CD4-positive, CD25-positive, alpha-beta regulatory T cell (primary cell): ENCODE data around the gene RAPGEF4. TPM values are rescaled to one million over a fixed set of nuclear protein-coding genes. Genes with fewer than 3 reads are reported as not detected.

ENCODE experiments used
- ATAC-seq, 2 donors: fragments of 150-1000 bp; cut with Tn5 transposase; one replicate each; pipeline ENCODE4 v1.10.0; 2021; ENCODE audit warnings: low read depth in 2 of 2, moderate number of reproducible peaks in 2 of 2, moderate library complexity in 1 of 2
- DNase-seq, 3 donors: peaks; one replicate each; pipeline versions ENCODE4 v3.0.0 to v3.0.0-alpha.2; 2012 to 2022; ENCODE audit warnings: mixed read lengths in 1 of 3
- H3K27ac ChIP-seq: one replicate; pipeline ENCODE4 v1.7.0; 2013; ENCODE audit warnings: mild to moderate bottlenecking, low read length; ENCODE audit not compliant: insufficient read depth, poor library complexity, severe bottlenecking
- H3K27me3 ChIP-seq: one replicate; pipeline ENCODE4 v1.7.0; 2013; ENCODE audit warnings: low read length; ENCODE audit not compliant: control insufficient read depth, insufficient read depth
- H3K36me3 ChIP-seq: one replicate; pipeline ENCODE4 v1.7.0; 2013; ENCODE audit warnings: mild to moderate bottlenecking, low read length, moderate library complexity; ENCODE audit not compliant: control insufficient read depth, insufficient read depth
- H3K4me1 ChIP-seq: 2 replicates; pipeline ENCODE4 v1.7.0; 2013; ENCODE audit warnings: mild to moderate bottlenecking, low read length; ENCODE audit not compliant: insufficient read depth, control insufficient read depth, poor library complexity, severe bottlenecking
- H3K4me3 ChIP-seq: one replicate; pipeline ENCODE4 v1.7.0; 2013; ENCODE audit warnings: low read depth, mild to moderate bottlenecking, low read length, moderate library complexity
- H3K9me3 ChIP-seq, 2 experiments: 1 replicate in 1 of 2; 2 replicates in 1 of 2; pipeline ENCODE4 v1.7.0; 2013; ENCODE audit warnings: low read length in 2 of 2, mild to moderate bottlenecking in 1 of 2, moderate library complexity in 1 of 2; ENCODE audit not compliant: control insufficient read depth in 2 of 2
- H3K27ac Mint-ChIP-seq, 3 donors: one replicate each; pipeline ENCODE4 v1.8.0; 2020 to 2022; ENCODE audit warnings: mild to moderate bottlenecking in 3 of 3, mixed read lengths in 3 of 3, moderate library complexity in 2 of 3
- H3K27me3 Mint-ChIP-seq: one replicate; pipeline ENCODE4 v1.8.0; 2022; ENCODE audit warnings: mild to moderate bottlenecking, mixed read lengths
- H3K36me3 Mint-ChIP-seq: one replicate; pipeline ENCODE4 v1.8.0; 2020; ENCODE audit warnings: mixed read lengths
- H3K4me1 Mint-ChIP-seq, 4 donors: one replicate each; pipeline ENCODE4 v1.8.0; 2020 to 2022; ENCODE audit warnings: mixed read lengths in 4 of 4, mild to moderate bottlenecking in 1 of 4
- H3K4me3 Mint-ChIP-seq, 4 donors: one replicate each; pipeline ENCODE4 v1.8.0; 2020 to 2022; ENCODE audit warnings: mild to moderate bottlenecking in 4 of 4, mixed read lengths in 4 of 4, moderate library complexity in 3 of 4
- H3K9me3 Mint-ChIP-seq, 7 donors: one replicate each; pipeline ENCODE4 v1.8.0; 2020 to 2022; ENCODE audit warnings: mixed read lengths in 7 of 7, mild to moderate bottlenecking in 3 of 7, moderate library complexity in 2 of 7
- polyA plus RNA-seq, 4 donors: library from polyadenylated mRNA; unstranded; fragments of 300-500 nt; fragmentation: Illumina TruSeq; gene quantifications; one replicate each; pipeline ENCODE4 v1.2.3, GENCODE V29; 2021
- total RNA-seq: library from RNA; stranded (reverse); gene quantifications from one replicate; pipeline ENCODE4 v1.2.3, GENCODE V29; 2022

RAPGEF4 gene
- total and polyA plus RNA-seq, 5 donors from 2014 or later, result 1.4 TPM; not detected in 4

DNA sequence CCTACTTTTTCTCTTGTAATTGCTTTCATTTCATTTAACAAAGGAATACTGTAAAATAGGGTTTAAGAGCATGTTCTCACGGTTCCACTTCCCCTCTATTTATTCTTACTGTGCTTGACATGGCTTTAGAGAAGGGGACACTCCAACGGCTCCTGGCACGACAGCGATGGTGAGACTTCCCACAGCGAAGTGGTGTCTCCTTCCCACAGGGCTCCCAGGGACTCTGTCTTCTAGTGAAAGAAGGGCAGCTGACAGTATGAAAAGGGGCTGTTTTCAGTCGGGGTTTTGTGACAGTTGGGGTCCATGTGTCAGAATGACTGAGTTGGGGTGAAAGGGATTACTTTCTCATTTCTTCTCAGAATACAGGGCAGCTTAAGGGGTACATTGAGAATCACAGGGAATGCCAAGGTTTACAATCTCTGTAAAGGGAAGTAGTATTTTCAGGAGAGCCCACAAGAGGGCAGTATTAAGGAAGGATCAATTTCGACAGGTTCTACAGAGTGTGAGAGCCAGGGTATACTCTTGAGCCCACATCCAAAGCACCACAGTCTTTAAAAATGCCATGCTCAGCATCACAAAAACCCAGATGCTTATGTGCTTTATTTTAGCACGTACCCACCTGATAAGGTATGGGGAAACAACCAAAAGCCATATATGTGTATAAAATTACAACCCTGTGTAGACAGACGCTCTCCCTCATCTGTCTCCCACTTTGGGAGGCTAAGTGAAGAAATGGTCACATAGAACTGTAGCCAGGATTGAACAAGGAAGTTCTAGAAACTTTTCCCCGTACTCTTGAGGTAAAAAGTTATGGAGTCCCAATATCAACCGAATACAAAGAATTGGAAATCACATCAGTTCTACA is 31.3 kb upstream of the RAPGEF4 start:
- Mint-ChIP-seq H3K9me3 (peaks cover 0 to 2% (median 0%) of the 10 kb centered on the region in 7 donors), H3K36me3 (no peaks in the 10 kb centered on the region), H3K27me3 (peaks cover 20% of the 10 kb centered on the region), H3K27ac (no peak overlapping the region), H3K4me3 (no peak overlapping the region), H3K4me1 (peaks cover 0 to 4% (median 1%) of the 10 kb centered on the region in 4 donors)
- no peaks in the 10 kb centered on the region for H3K4me1 ChIP-seq
- no peak overlapping the region for H3K27ac ChIP-seq
- DNase-seq (peak in 1 of 3 donors; percentile 15), ATAC-seq (no peak)
- no peaks in the 10 kb centered on the region for H3K36me3 ChIP-seq
- no peak overlapping the region for H3K4me3 ChIP-seq
- no peaks in the 10 kb centered on the region for H3K27me3 ChIP-seq
- no peaks in the 10 kb centered on the region for H3K9me3 ChIP-seq

DNA sequence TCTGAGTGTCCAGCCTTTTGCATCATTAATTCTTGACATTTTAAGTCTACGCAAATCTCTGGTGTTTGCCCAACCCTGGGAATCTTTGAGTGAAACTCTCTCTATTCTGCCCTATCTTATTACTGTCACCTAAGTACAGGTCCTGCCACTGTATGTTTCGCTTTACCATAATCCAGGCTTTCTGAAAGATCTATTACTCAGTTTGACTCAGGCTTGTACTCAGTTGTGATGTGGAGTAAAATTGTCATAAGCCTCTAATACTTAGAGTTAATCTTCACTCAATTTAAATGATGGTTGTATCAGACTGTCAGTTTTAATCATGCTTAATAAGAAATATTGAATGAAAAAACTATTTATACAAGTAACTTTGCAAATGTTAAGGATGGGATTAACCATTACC is 30.3 kb upstream of the RAPGEF4 start:
- ATAC-seq (no peak), DNase-seq (no peak)
- H3K36me3 ChIP-seq, result no peaks in the 10 kb centered on the region
- H3K4me3 Mint-ChIP-seq, result no peak overlapping the region
- H3K27me3 ChIP-seq, result no peaks in the 10 kb centered on the region
- no peaks in the 10 kb centered on the region for H3K4me1 ChIP-seq
- H3K4me3 ChIP-seq, result no peak overlapping the region
- H3K4me1 Mint-ChIP-seq, result peaks cover 0 to 4% (median 1%) of the 10 kb centered on the region in 4 donors
- no peak overlapping the region for H3K27ac Mint-ChIP-seq
- H3K9me3 ChIP-seq, result no peaks in the 10 kb centered on the region
- H3K36me3 Mint-ChIP-seq, result no peaks in the 10 kb centered on the region
- no peak overlapping the region for H3K27ac ChIP-seq
- peaks cover 18% of the 10 kb centered on the region for H3K27me3 Mint-ChIP-seq
- peaks cover 0 to 2% (median 0%) of the 10 kb centered on the region in 7 donors for H3K9me3 Mint-ChIP-seq

- H3K36me3 Mint-ChIP-seq, result no peaks in the 10 kb centered on the region
- Histone ChIP-seq H3K27ac (no peak overlapping the region), H3K4me3 (no peak overlapping the region), H3K4me1 (no peaks in the 10 kb centered on the region), H3K27me3 (no peaks in the 10 kb centered on the region), H3K36me3 (no peaks in the 10 kb centered on the region), H3K9me3 (no peaks in the 10 kb centered on the region)
- ATAC-seq, result no peak
- peaks cover 0 to 4% (median 1%) of the 10 kb centered on the region in 4 donors for H3K4me1 Mint-ChIP-seq
- H3K27ac Mint-ChIP-seq, result no peak overlapping the region
- no peak for DNase-seq
- no peaks in the 10 kb centered on the region for H3K9me3 Mint-ChIP-seq
- no peak overlapping the region for H3K4me3 Mint-ChIP-seq
- H3K27me3 Mint-ChIP-seq, result peaks cover 29% of the 10 kb centered on the region
These were observed 27.4 kb upstream of the RAPGEF4 start for GRCh38 chr2:172708247-172708646.

DNA sequence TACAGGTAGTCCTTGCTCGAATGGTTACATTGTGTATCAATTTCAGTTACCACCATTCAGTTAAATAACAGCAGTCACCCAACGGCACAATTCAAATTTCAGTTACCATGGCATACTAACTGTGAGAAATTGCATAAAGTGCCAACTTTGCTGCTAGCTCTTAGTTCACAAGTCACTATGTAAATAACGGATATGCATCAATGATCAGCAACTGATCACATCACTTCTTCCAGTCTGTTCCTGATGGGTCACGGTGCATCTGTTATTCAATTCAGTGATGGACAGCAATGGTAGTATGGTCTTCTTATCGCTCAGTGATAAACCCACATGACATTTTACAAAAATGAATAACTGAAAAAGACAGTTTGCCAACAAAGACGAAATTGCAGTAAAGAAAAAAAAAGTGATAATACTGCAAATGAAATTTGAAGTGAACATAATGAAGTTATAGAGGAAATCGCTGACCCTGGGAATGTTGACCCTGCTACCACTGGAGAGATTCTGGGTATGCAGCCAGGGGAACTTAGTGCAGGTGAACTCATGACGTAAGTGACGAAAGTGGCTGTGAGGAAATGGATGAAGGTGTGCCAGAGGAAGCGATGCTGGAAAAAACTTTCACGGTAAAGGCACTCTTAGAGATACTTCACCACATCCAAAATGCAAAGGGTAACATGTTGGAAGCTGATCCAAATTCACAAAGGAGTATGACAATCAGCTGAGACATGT is 25.9 kb upstream of the RAPGEF4 start:
- H3K9me3 Mint-ChIP-seq, result no peaks in the 10 kb centered on the region

GRCh38 chr2:172710584-172711047 is 25.0 kb upstream of the RAPGEF4 start:
- no peak for ATAC-seq
- Mint-ChIP-seq H3K36me3 (no peaks in the 10 kb centered on the region), H3K4me1 (no peaks in the 10 kb centered on the region), H3K4me3 (no peak overlapping the region), H3K27ac (no peak overlapping the region), H3K27me3 (peaks cover 22% of the 10 kb centered on the region), H3K9me3 (peaks cover 0 to 3% (median 0%) of the 10 kb centered on the region in 7 donors)
- no peaks in the 10 kb centered on the region for H3K36me3 ChIP-seq
- no peaks in the 10 kb centered on the region for H3K9me3 ChIP-seq
- no peak overlapping the region for H3K4me3 ChIP-seq
- no peaks in the 10 kb centered on the region for H3K4me1 ChIP-seq
- H3K27ac ChIP-seq, result no peak overlapping the region
- DNase-seq, result peak in 2 of 3 donors; percentile 46 to 57
- no peaks in the 10 kb centered on the region for H3K27me3 ChIP-seq

More for the DNA sequence above, 25.9 kb upstream of the RAPGEF4 start:
- H3K4me1 ChIP-seq, result no peaks in the 10 kb centered on the region
- H3K27ac ChIP-seq, result no peak overlapping the region
- peaks cover 29% of the 10 kb centered on the region for H3K27me3 Mint-ChIP-seq
- no peak overlapping the region for H3K27ac Mint-ChIP-seq
- ATAC-seq (no peak), DNase-seq (no peak)
- no peak overlapping the region for H3K4me3 ChIP-seq
- no peaks in the 10 kb centered on the region for H3K36me3 Mint-ChIP-seq
- peaks cover 0 to 4% (median 0%) of the 10 kb centered on the region in 4 donors for H3K4me1 Mint-ChIP-seq
- H3K9me3 ChIP-seq, result no peaks in the 10 kb centered on the region
- H3K36me3 ChIP-seq, result no peaks in the 10 kb centered on the region
- no peaks in the 10 kb centered on the region for H3K27me3 ChIP-seq
- no peak overlapping the region for H3K4me3 Mint-ChIP-seq

DNA sequence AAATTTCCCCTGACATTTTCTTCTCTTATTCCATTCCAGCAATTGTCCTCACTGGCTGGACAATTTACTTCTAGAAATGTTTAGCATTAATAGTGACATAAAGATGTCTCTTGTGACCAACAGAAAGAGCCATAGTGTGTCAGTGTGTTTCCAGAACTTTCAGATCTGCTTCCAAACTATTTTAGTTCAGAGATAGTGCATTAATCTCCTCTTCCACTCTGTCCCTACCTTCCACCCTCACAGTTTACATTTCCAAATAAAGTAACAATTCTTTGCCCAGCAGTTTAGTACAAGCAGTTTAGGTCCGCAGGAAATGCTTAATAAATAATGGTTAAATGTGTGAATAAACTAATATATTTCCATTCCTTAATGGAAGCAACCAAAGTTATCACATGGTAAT is 24.5 kb upstream of the RAPGEF4 start:
- peaks cover 0 to 3% (median 0%) of the 10 kb centered on the region in 7 donors for H3K9me3 Mint-ChIP-seq
- no peaks in the 10 kb centered on the region for H3K36me3 ChIP-seq
- ATAC-seq (no peak), DNase-seq (no peak)
- H3K4me3 Mint-ChIP-seq, result no peak overlapping the region
- H3K4me1 Mint-ChIP-seq, result no peaks in the 10 kb centered on the region
- no peak overlapping the region for H3K27ac Mint-ChIP-seq
- H3K27me3 Mint-ChIP-seq, result peaks cover 20% of the 10 kb centered on the region
- no peaks in the 10 kb centered on the region for H3K4me1 ChIP-seq
- H3K9me3 ChIP-seq, result no peaks in the 10 kb centered on the region
- no peaks in the 10 kb centered on the region for H3K36me3 Mint-ChIP-seq
- no peak overlapping the region for H3K27ac ChIP-seq
- no peaks in the 10 kb centered on the region for H3K27me3 ChIP-seq
- no peak overlapping the region for H3K4me3 ChIP-seq

- H3K27ac Mint-ChIP-seq, result no peak overlapping the region
- H3K9me3 ChIP-seq, result no peaks in the 10 kb centered on the region
- no peaks in the 10 kb centered on the region for H3K27me3 ChIP-seq
- DNase-seq (no peak), ATAC-seq (no peak)
- no peaks in the 10 kb centered on the region for H3K4me1 ChIP-seq
- no peaks in the 10 kb centered on the region for H3K36me3 Mint-ChIP-seq
- no peak overlapping the region for H3K27ac ChIP-seq
- peaks cover 0 to 3% (median 0%) of the 10 kb centered on the region in 7 donors for H3K9me3 Mint-ChIP-seq
- no peaks in the 10 kb centered on the region for H3K4me1 Mint-ChIP-seq
- peaks cover 25% of the 10 kb centered on the region for H3K27me3 Mint-ChIP-seq
- H3K4me3 Mint-ChIP-seq, result no peak overlapping the region
- no peaks in the 10 kb centered on the region for H3K36me3 ChIP-seq
- no peak overlapping the region for H3K4me3 ChIP-seq
These were observed 23.4 kb upstream of the RAPGEF4 start for GRCh38 chr2:172712251-172712650.
